ENCODE results near the gene ASTN2. TPM values are rescaled to one million over a fixed set of nuclear protein-coding genes. Genes with fewer than 3 reads are reported as not detected.
A peak's percentile ranks its signal among the peaks of the same experiment; 100 is the strongest.

ASTN2 gene
- total and polyA plus RNA-seq, 9 of the 15 experiments (the other 6 are each of a cell fraction or from before 2014, with no cell fraction given): 0.56 to 3.5 (median 1.9) TPM

DNA sequence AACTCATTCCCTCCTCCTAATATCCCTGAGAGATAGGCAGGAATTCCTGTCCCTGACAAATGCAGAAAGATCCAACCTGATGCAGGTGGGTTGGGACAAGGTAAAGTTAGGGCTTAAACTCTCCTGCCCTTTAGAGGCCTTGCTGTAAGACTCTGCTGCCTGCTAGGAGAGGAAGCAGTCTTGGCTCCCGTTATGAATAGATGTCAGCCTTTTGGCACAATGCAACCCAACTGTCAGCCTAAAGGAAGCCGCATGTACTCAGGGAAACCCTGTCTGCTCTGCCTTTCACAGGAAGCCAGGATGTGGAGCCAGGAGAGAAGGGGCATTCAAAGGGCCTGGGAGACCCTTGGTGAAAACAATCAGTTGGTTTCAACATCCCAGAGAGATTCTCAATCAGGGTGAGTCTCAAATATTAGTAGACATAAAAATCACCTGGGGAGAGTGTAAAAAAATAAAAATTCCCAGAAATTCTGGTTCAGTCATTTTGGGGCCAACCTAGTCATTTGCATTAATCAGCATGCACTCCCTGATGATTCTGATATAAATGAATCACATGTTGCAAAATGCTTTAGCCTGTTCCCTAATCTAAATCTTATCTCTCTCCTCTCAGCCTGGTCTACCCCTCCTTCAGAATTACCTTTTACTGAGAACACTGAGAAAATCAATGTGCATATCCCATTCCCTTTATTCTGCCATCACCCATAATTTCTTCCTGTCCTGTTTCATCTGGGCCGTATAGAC, 864.0 kb downstream of the ASTN2 start (continued):
- TF ChIP-seq TEAD4 (IDR thresholded peaks at IDR 0.05; ENCODE audit: low read length): peak; percentile 28; the same call in 1 of the 2 replicates
- no peak for TF ChIP-seq TEAD4 (CRISPR knock-in tag; IDR thresholded peaks at IDR 0.05; ENCODE audit: borderline replicate concordance)
- TF ChIP-seq, protein P1, sequence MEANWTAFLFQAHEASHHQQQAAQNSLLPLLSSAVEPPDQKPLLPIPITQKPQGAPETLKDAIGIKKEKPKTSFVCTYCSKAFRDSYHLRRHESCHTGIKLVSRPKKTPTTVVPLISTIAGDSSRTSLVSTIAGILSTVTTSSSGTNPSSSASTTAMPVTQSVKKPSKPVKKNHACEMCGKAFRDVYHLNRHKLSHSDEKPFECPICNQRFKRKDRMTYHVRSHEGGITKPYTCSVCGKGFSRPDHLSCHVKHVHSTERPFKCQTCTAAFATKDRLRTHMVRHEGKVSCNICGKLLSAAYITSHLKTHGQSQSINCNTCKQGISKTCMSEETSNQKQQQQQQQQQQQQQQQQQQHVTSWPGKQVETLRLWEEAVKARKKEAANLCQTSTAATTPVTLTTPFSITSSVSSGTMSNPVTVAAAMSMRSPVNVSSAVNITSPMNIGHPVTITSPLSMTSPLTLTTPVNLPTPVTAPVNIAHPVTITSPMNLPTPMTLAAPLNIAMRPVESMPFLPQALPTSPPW (CRISPR knock-in tag; IDR thresholded peaks at IDR 0.05): peak; percentile 27; the same call in 1 of the 2 replicates
- peak; percentile 45 for TF ChIP-seq EP300 (IDR thresholded peaks at IDR 0.05; ENCODE audit: low read length)
- TF ChIP-seq, protein P2, sequence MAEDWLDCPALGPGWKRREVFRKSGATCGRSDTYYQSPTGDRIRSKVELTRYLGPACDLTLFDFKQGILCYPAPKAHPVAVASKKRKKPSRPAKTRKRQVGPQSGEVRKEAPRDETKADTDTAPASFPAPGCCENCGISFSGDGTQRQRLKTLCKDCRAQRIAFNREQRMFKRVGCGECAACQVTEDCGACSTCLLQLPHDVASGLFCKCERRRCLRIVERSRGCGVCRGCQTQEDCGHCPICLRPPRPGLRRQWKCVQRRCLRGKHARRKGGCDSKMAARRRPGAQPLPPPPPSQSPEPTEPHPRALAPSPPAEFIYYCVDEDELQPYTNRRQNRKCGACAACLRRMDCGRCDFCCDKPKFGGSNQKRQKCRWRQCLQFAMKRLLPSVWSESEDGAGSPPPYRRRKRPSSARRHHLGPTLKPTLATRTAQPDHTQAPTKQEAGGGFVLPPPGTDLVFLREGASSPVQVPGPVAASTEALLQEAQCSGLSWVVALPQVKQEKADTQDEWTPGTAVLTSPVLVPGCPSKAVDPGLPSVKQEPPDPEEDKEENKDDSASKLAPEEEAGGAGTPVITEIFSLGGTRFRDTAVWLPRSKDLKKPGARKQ (CRISPR knock-in tag; IDR thresholded peaks at IDR 0.05): no peak
- no peak for TF ChIP-seq PHF21A (IDR thresholded peaks at IDR 0.05; ENCODE audit: borderline replicate concordance, low read depth)
- TF ChIP-seq GATA2 (CRISPR knock-in tag; IDR thresholded peaks at IDR 0.05): no peak
- no peak for TF ChIP-seq EHMT2 (IDR thresholded peaks at IDR 0.05)
- TF ChIP-seq ZSCAN29 (IDR thresholded peaks at IDR 0.05): no peak
- no peak for TF ChIP-seq POLR2G (IDR thresholded peaks at IDR 0.05; ENCODE audit: low read depth, low read length)
- no peak for TF ChIP-seq RHOXF2B (CRISPR knock-in tag; conservative IDR thresholded peaks at IDR 0.05)
- TF ChIP-seq POLR2A (conservative IDR thresholded peaks at IDR 0.05): no peak
- TF ChIP-seq ZBTB7A (IDR thresholded peaks at IDR 0.05; ENCODE audit: borderline replicate concordance, control insufficient read depth, low read depth, low read length): no peak
- TF ChIP-seq L3MBTL2 (IDR thresholded peaks at IDR 0.05): no peak
- TF ChIP-seq PBX2 (CRISPR knock-in tag; IDR thresholded peaks at IDR 0.05; ENCODE audit: low read depth): no peak
- TF ChIP-seq PBX2 (tag; conservative IDR thresholded peaks at IDR 0.05; ENCODE audit: low read depth): no peak
- no peak for TF ChIP-seq LEF1 (IDR thresholded peaks at IDR 0.05)
- no peak for TF ChIP-seq NCOA2 (IDR thresholded peaks at IDR 0.05; ENCODE audit: partially characterized antibody in 2 of 2)
- TF ChIP-seq MAFG (tag; conservative IDR thresholded peaks at IDR 0.05): peak; percentile 58
- TF ChIP-seq ARID3A (IDR thresholded peaks at IDR 0.05; ENCODE audit: borderline replicate concordance, low read depth, low read length): peak; percentile 73
- TF ChIP-seq KDM2B (CRISPR knock-in tag; IDR thresholded peaks at IDR 0.05): no peak
- TF ChIP-seq TRIM24 (IDR thresholded peaks at IDR 0.05): no peak
- TF ChIP-seq HNRNPLL (IDR thresholded peaks at IDR 0.05; ENCODE audit: low read depth, low read length, poor library complexity, severe bottlenecking): no peak
- TF ChIP-seq HNRNPUL1 (IDR thresholded peaks at IDR 0.05; ENCODE audit: low read length): no peak

Measured in K562 (cell line).